Neural progenitor cell (in vitro differentiated cells): ENCODE measurements around the gene PRG2. TPM values are rescaled to one million over a fixed set of nuclear protein-coding genes. Genes with fewer than 3 reads are reported as not detected.

Experiments
- DNase-seq: peaks from one replicate; pipeline ENCODE4 v3.0.0-alpha.2; 2016; ENCODE audit warnings: low spot score
- H2AFZ ChIP-seq: fragments of 200-600 bp; sonication (generic); replicated peaks from 2 replicates; pipeline ENCODE4 v1.6.1; 2016; ENCODE audit warnings: antibody characterized with exemption
- H3F3A ChIP-seq: fragments of 200-600 bp; sonication (generic); 2 replicates; pipeline ENCODE4 v1.6.1; 2016; ENCODE audit warnings: antibody characterized with exemption, low read depth
- H3K27ac ChIP-seq: fragments of 200-600 bp; sonication (generic); 2 replicates; pipeline ENCODE4 v1.5.1; 2016; ENCODE audit warnings: mild to moderate bottlenecking
- H3K27me3 ChIP-seq: fragments of 200-600 bp; sonication (generic); 2 replicates; pipeline ENCODE4 v1.6.1; 2016; ENCODE audit warnings: mild to moderate bottlenecking, moderate library complexity
- H3K36me3 ChIP-seq: fragments of 200-600 bp; sonication (generic); 2 replicates; pipeline ENCODE4 v1.5.1; 2016
- H3K4me1 ChIP-seq: fragments of 200-600 bp; sonication (generic); 2 replicates; pipeline ENCODE4 v1.6.1; 2016; ENCODE audit warnings: mixed run types
- H3K4me2 ChIP-seq: fragments of 200-600 bp; sonication (generic); 2 replicates; pipeline ENCODE4 v1.6.1; 2016
- H3K4me3 ChIP-seq: fragments of 200-600 bp; sonication (generic); 2 replicates; pipeline ENCODE4 v1.5.1; 2016
- H3K79me2 ChIP-seq: fragments of 200-600 bp; sonication (generic); 2 replicates; pipeline ENCODE4 v1.6.1; 2016; ENCODE audit warnings: low read depth
- H3K9ac ChIP-seq: fragments of 200-600 bp; sonication (generic); 2 replicates; pipeline ENCODE4 v1.6.1; 2016
- H3K9me3 ChIP-seq: fragments of 200-600 bp; sonication (generic); 2 replicates; pipeline ENCODE4 v1.5.1; 2016; ENCODE audit warnings: low read depth
- H4K20me1 ChIP-seq: fragments of 200-600 bp; sonication (generic); 2 replicates; pipeline ENCODE4 v1.6.1; 2016; ENCODE audit warnings: low read depth
- H3K27ac Mint-ChIP-seq: 3 replicates; pipeline ENCODE4 v1.8.0; 2021; ENCODE audit warnings: mixed read lengths
- H3K27me3 Mint-ChIP-seq: 2 replicates; pipeline ENCODE4 v1.8.0; 2022; ENCODE audit warnings: low read depth, mild to moderate bottlenecking, inconsistent platforms, moderate library complexity, mixed read lengths; ENCODE audit not compliant: insufficient read depth
- H3K36me3 Mint-ChIP-seq: 3 replicates; pipeline ENCODE4 v1.8.0; 2021; ENCODE audit warnings: mixed read lengths
- H3K4me1 Mint-ChIP-seq: 3 replicates; pipeline ENCODE4 v1.8.0; 2021; ENCODE audit warnings: mixed read lengths
- H3K4me3 Mint-ChIP-seq: 3 replicates; pipeline ENCODE4 v1.8.0; 2021; ENCODE audit warnings: mild to moderate bottlenecking, moderate library complexity, mixed read lengths
- H3K9me3 Mint-ChIP-seq: 3 replicates; pipeline ENCODE4 v1.8.0; 2020; ENCODE audit warnings: mixed read lengths
- CTCF ChIP-seq: fragments of 200-600 bp; sonication (generic); IDR thresholded peaks from 2 replicates; pipeline ENCODE4 v1.5.1; 2017; ENCODE audit warnings: antibody characterized with exemption, mild to moderate bottlenecking
- EZH2 ChIP-seq: fragments of 200-600 bp; sonication (generic); IDR thresholded peaks from 2 replicates; pipeline ENCODE4 v1.6.1; 2017; ENCODE audit warnings: antibody characterized with exemption, mild to moderate bottlenecking, moderate library complexity
- EZH2phosphoT487 ChIP-seq: fragments of 200-600 bp; sonication (generic); IDR thresholded peaks from 2 replicates; pipeline ENCODE4 v1.6.1; 2017; ENCODE audit warnings: antibody characterized with exemption
- total RNA-seq: library from RNA; depleted of rRNA; stranded (reverse); fragments of >200 nt; gene quantifications from 2 replicates; pipeline ENCODE4 v1.2.3, GENCODE V29; 2015; ENCODE audit warnings: low replicate concordance

PRG2 gene
- total RNA-seq, result not detected in 2 replicates

- Histone ChIP-seq H3F3A (no peaks in the 10 kb centered on the region), H3K9ac (no peak within 1 kb of the TSS), H4K20me1 (no peaks in the 10 kb centered on the region), H3K27me3 (peaks cover 29% of the 10 kb centered on the region), H3K4me1 (no peaks in the 10 kb centered on the region), H3K36me3 (no peaks in the 10 kb centered on the region), H3K79me2 (no peaks in the 10 kb centered on the region), H3K4me3 (no peak within 1 kb of the TSS), H3K9me3 (no peaks in the 10 kb centered on the region), H3K27ac (no peak within 1 kb of the TSS), H3K4me2 (no peak within 1 kb of the TSS), H2AFZ (no peak within 1 kb of the TSS)
- Mint-ChIP-seq H3K27ac (no peak within 1 kb of the TSS), H3K4me1 (peaks cover 2% of the 10 kb centered on the region), H3K36me3 (no peaks in the 10 kb centered on the region), H3K9me3 (no peaks in the 10 kb centered on the region), H3K4me3 (no peak within 1 kb of the TSS), H3K27me3 (peaks cover 2% of the 10 kb centered on the region)
- TF ChIP-seq CTCF (no peak), EZH2 (no peak), EZH2phosphoT487 (no peak)
- no peak for DNase-seq
These were observed at the start of gene PRG2 for GRCh38 chr11:57390535-57390934. Gene PRG2, minus strand, starts transcription at chr11:57390650. Its CDS starts 706 bp downstream, at chr11:57389944.

GRCh38 chr11:57439786-57440185 is 49.3 kb upstream of the PRG2 start:
- Histone ChIP-seq H3K9ac (no peak overlapping the region), H3K9me3 (no peaks in the 10 kb centered on the region), H3F3A (no peaks in the 10 kb centered on the region), H3K27ac (no peak overlapping the region), H3K79me2 (no peaks in the 10 kb centered on the region), H3K4me1 (no peaks in the 10 kb centered on the region), H3K27me3 (no peaks in the 10 kb centered on the region), H3K4me2 (no peak overlapping the region), H2AFZ (no peak overlapping the region), H3K4me3 (no peak overlapping the region), H4K20me1 (no peaks in the 10 kb centered on the region), H3K36me3 (no peaks in the 10 kb centered on the region)
- DNase-seq, result no peak
- Mint-ChIP-seq H3K27ac (no peak overlapping the region), H3K4me1 (no peaks in the 10 kb centered on the region), H3K4me3 (no peak overlapping the region), H3K27me3 (peaks cover 5% of the 10 kb centered on the region), H3K36me3 (no peaks in the 10 kb centered on the region), H3K9me3 (no peaks in the 10 kb centered on the region)
- TF ChIP-seq EZH2 (no peak), CTCF (no peak), EZH2phosphoT487 (no peak)

- no peaks in the 10 kb centered on the region for H3K36me3 Mint-ChIP-seq
- no peaks in the 10 kb centered on the region for H4K20me1 ChIP-seq
- H3K27me3 Mint-ChIP-seq, result peaks cover 5% of the 10 kb centered on the region
- no peaks in the 10 kb centered on the region for H3K36me3 ChIP-seq
- no peaks in the 10 kb centered on the region for H3K79me2 ChIP-seq
- no peaks in the 10 kb centered on the region for H3K4me1 ChIP-seq
- H3K27ac Mint-ChIP-seq, result no peak overlapping the region
- no peaks in the 10 kb centered on the region for H3K4me1 Mint-ChIP-seq
- H3K9me3 Mint-ChIP-seq, result no peaks in the 10 kb centered on the region
- TF ChIP-seq EZH2 (no peak), EZH2phosphoT487 (no peak), CTCF (no peak)
- no peak overlapping the region for H3K9ac ChIP-seq
- no peaks in the 10 kb centered on the region for H3K27me3 ChIP-seq
- no peaks in the 10 kb centered on the region for H3F3A ChIP-seq
- H3K9me3 ChIP-seq, result no peaks in the 10 kb centered on the region
- H3K4me3 ChIP-seq, result no peak overlapping the region
- no peak for DNase-seq
- no peak overlapping the region for H3K4me3 Mint-ChIP-seq
- H3K27ac ChIP-seq, result no peak overlapping the region
- no peak overlapping the region for H2AFZ ChIP-seq
- H3K4me2 ChIP-seq, result no peak overlapping the region
These were observed 48.2 kb upstream of the PRG2 start for GRCh38 chr11:57438345-57439285.
